WTC11 (cell line): ENCODE data around the gene TBCE. TPM values are rescaled to one million over a fixed set of nuclear protein-coding genes. Genes with fewer than 3 reads are reported as not detected.

Experiments
- ATAC-seq: fragments of 200-7000 bp; cut with Tn5 transposase; 2 replicates; pipeline ENCODE4 v1.10.0; 2021; ENCODE audit warnings: mild to moderate bottlenecking, moderate library complexity
- CTCF ChIA-PET: fragments of 300-600 bp; sonication (Branson Sonifier 250); formaldehyde crosslinking; loops from one replicate; lab custom pipeline; 2021; ENCODE audit warnings: antibody characterized with exemption; lab: Charles Lee
- POLR2A ChIA-PET: fragments of 350-600 bp; sonication (Branson Sonifier 250); formaldehyde crosslinking; loops from one replicate; lab custom pipeline; 2021; ENCODE audit warnings: antibody characterized with exemption; lab: Charles Lee
- DNase-seq: peaks from one replicate; pipeline ENCODE4 v3.0.0; 2021; ENCODE audit warnings: low spot score
- H3K27ac Mint-ChIP-seq: 2 replicates; pipeline ENCODE4 v1.8.0; 2021; ENCODE audit warnings: mixed read lengths
- H3K27me3 Mint-ChIP-seq: 2 replicates; pipeline ENCODE4 v1.8.0; 2021; ENCODE audit warnings: low read depth, mild to moderate bottlenecking, moderate library complexity, mixed read lengths
- H3K36me3 Mint-ChIP-seq: 2 replicates; pipeline ENCODE4 v1.8.0; 2021; ENCODE audit warnings: mixed read lengths
- H3K4me1 Mint-ChIP-seq: 2 replicates; pipeline ENCODE4 v1.8.0; 2022; ENCODE audit warnings: mixed read lengths
- H3K4me3 Mint-ChIP-seq: 2 replicates; pipeline ENCODE4 v1.8.0; 2021; ENCODE audit warnings: mild to moderate bottlenecking, moderate library complexity, mixed read lengths
- H3K9me3 Mint-ChIP-seq: 2 replicates; pipeline ENCODE4 v1.8.0; 2021; ENCODE audit warnings: mixed read lengths
- ATF1 ChIP-seq: sonication (generic); formaldehyde crosslinking; IDR thresholded peaks from 2 replicates; pipeline ENCODE4 v1.8.1; 2023; ENCODE audit warnings: mild to moderate bottlenecking, moderate library complexity, missing genetic modification reagents
- EMX1 ChIP-seq: fragments of 250-450 bp; sonication (Bioruptor Pico); IDR thresholded peaks from 2 replicates; pipeline ENCODE4 v1.8.0; 2021; ENCODE audit warnings: mild to moderate bottlenecking
- ETV6 ChIP-seq: sonication (generic); formaldehyde crosslinking; IDR thresholded peaks from 2 replicates; pipeline ENCODE4 v1.8.1; 2022; ENCODE audit warnings: mild to moderate bottlenecking, missing genetic modification reagents
- JAZF1 ChIP-seq: fragments of 250-450 bp; sonication (Bioruptor Pico); IDR thresholded peaks from 2 replicates; pipeline ENCODE4 v1.9.0; 2021; ENCODE audit warnings: moderate library complexity, mild to moderate bottlenecking, inconsistent platforms
- ZNF396 ChIP-seq: fragments of 250-450 bp; sonication (Bioruptor Pico); IDR thresholded peaks from 2 replicates; pipeline ENCODE4 v1.8.0; 2021; ENCODE audit warnings: mild to moderate bottlenecking, moderate library complexity, borderline replicate concordance
- total RNA-seq: library from RNA; stranded (reverse); gene quantifications from 3 replicates; pipeline ENCODE4 v1.2.3, GENCODE V29; 2021
- TF ChIP-seq, protein P1 (sequence below): sonication (generic); formaldehyde crosslinking; IDR thresholded peaks from 2 replicates; pipeline ENCODE4 v1.8.1; 2023; ENCODE audit warnings: mild to moderate bottlenecking, missing genetic modification reagents, borderline replicate concordance
- TF ChIP-seq, protein P2 (sequence below): fragments of 250-450 bp; sonication (Bioruptor Pico); IDR thresholded peaks from 2 replicates; pipeline ENCODE4 v1.9.0; 2021; ENCODE audit warnings: moderate library complexity, mild to moderate bottlenecking, inconsistent platforms, borderline replicate concordance
- TF ChIP-seq, protein P3 (sequence below): sonication (generic); formaldehyde crosslinking; conservative IDR thresholded peaks from 2 replicates; pipeline ENCODE4 v1.8.1; 2023; ENCODE audit warnings: mild to moderate bottlenecking, low read depth, missing genetic modification reagents, moderate library complexity
- TF ChIP-seq, protein P4 (sequence below): fragments of 250-450 bp; sonication (Bioruptor Pico); IDR thresholded peaks from 2 replicates; pipeline ENCODE4 v1.9.0; 2021; ENCODE audit warnings: mild to moderate bottlenecking
- TF ChIP-seq, protein P5 (sequence below): sonication (generic); formaldehyde crosslinking; IDR thresholded peaks from 2 replicates; pipeline ENCODE4 v1.8.0; 2023; ENCODE audit warnings: missing genetic modification reagents, mild to moderate bottlenecking, borderline replicate concordance
- TF ChIP-seq, protein P6 (sequence below): sonication (generic); formaldehyde crosslinking; IDR thresholded peaks from 2 replicates; pipeline ENCODE4 v1.8.1; 2022; ENCODE audit warnings: mild to moderate bottlenecking, missing genetic modification reagents, moderate library complexity, borderline replicate concordance

Gene TBCE
- total RNA-seq, 1 experiment from 2014 or later = 34.8 TPM

DNA sequence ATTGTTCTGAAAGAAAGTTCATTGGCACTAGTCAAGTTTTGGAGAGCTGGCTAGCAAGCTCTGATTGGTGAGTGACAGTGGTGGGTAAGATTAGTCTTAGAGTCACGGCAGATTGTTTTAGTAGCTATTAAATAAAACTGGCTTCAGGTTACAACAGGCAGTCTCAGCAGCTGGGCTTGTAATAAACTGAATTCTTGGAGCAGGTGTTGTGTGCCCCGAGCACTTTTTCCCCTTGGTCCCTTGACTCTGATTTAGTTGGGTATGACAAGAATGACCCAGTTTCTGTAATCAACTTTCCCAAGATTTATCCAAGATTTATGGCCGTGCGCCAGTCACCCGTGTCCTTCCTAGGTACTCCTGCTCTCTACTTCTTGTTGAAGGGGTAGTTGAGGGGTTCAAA is 40.2 kb downstream of the TBCE start (continued):
- TF ChIP-seq, protein P1, sequence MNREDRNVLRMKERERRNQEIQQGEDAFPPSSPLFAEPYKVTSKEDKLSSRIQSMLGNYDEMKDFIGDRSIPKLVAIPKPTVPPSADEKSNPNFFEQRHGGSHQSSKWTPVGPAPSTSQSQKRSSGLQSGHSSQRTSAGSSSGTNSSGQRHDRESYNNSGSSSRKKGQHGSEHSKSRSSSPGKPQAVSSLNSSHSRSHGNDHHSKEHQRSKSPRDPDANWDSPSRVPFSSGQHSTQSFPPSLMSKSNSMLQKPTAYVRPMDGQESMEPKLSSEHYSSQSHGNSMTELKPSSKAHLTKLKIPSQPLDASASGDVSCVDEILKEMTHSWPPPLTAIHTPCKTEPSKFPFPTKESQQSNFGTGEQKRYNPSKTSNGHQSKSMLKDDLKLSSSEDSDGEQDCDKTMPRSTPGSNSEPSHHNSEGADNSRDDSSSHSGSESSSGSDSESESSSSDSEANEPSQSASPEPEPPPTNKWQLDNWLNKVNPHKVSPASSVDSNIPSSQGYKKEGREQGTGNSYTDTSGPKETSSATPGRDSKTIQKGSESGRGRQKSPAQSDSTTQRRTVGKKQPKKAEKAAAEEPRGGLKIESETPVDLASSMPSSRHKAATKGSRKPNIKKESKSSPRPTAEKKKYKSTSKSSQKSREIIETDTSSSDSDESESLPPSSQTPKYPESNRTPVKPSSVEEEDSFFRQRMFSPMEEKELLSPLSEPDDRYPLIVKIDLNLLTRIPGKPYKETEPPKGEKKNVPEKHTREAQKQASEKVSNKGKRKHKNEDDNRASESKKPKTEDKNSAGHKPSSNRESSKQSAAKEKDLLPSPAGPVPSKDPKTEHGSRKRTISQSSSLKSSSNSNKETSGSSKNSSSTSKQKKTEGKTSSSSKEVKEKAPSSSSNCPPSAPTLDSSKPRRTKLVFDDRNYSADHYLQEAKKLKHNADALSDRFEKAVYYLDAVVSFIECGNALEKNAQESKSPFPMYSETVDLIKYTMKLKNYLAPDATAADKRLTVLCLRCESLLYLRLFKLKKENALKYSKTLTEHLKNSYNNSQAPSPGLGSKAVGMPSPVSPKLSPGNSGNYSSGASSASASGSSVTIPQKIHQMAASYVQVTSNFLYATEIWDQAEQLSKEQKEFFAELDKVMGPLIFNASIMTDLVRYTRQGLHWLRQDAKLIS (CRISPR knock-in tag) = no peak

DNA sequence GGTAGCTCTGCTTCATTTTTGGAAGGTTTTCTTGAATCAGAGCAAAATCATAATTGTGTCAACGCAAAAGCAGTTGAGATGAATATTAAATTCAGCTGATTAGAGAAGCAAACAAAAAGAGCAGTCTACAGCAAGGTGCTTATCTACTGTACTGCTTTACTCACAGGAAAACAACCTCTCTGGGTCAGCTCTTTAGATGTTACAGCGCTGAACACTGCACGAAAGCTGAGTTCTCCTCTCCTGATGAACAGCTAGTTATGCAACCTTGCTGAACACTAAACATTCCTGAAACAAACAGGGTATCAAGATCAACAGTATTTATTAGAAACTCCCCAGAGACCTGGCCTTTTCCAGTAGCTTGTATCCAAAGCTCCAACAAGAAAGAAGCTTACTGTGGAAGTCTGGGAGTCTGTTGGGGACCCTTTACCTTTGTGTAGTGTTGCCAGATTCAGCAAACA is 41.3 kb downstream of the TBCE start:
- ATAC-seq (no peak), DNase-seq (no peak)
- H3K4me1 Mint-ChIP-seq = peaks cover 4% of the 10 kb centered on the region
- no peaks in the 10 kb centered on the region for H3K27me3 Mint-ChIP-seq
- ChIA-PET POLR2A (no interaction called here), CTCF (interaction anchor here (1.1 kb wide), 2 partner anchors 8 to 44 kb away, joined by 3 to 4 read pairs; no protein-coding TSS in a partner anchor)
- H3K4me3 Mint-ChIP-seq = no peak overlapping the region
- H3K36me3 Mint-ChIP-seq = peaks cover 2% of the 10 kb centered on the region; the same call in 1 of the 2 replicates
- peak overlapping the region; percentile 29 for H3K27ac Mint-ChIP-seq
- TF ChIP-seq ZNF396 (CRISPR knock-in tag) (no peak), EMX1 (no peak), JAZF1 (no peak), ETV6 (CRISPR knock-in tag) (no peak), ATF1 (CRISPR knock-in tag) (no peak)
- TF ChIP-seq, protein P2, sequence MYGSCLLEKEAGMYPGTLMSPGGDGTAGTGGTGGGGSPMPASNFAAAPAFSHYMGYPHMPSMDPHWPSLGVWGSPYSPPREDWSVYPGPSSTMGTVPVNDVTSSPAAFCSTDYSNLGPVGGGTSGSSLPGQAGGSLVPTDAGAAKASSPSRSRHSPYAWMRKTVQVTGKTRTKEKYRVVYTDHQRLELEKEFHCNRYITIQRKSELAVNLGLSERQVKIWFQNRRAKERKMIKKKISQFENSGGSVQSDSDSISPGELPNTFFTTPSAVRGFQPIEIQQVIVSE (CRISPR knock-in tag) = no peak
- TF ChIP-seq, protein P3, sequence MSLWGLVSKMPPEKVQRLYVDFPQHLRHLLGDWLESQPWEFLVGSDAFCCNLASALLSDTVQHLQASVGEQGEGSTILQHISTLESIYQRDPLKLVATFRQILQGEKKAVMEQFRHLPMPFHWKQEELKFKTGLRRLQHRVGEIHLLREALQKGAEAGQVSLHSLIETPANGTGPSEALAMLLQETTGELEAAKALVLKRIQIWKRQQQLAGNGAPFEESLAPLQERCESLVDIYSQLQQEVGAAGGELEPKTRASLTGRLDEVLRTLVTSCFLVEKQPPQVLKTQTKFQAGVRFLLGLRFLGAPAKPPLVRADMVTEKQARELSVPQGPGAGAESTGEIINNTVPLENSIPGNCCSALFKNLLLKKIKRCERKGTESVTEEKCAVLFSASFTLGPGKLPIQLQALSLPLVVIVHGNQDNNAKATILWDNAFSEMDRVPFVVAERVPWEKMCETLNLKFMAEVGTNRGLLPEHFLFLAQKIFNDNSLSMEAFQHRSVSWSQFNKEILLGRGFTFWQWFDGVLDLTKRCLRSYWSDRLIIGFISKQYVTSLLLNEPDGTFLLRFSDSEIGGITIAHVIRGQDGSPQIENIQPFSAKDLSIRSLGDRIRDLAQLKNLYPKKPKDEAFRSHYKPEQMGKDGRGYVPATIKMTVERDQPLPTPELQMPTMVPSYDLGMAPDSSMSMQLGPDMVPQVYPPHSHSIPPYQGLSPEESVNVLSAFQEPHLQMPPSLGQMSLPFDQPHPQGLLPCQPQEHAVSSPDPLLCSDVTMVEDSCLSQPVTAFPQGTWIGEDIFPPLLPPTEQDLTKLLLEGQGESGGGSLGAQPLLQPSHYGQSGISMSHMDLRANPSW (CRISPR knock-in tag) = no peak
- TF ChIP-seq, protein P4, sequence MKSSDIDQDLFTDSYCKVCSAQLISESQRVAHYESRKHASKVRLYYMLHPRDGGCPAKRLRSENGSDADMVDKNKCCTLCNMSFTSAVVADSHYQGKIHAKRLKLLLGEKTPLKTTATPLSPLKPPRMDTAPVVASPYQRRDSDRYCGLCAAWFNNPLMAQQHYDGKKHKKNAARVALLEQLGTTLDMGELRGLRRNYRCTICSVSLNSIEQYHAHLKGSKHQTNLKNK = no peak
- TF ChIP-seq, protein P5, sequence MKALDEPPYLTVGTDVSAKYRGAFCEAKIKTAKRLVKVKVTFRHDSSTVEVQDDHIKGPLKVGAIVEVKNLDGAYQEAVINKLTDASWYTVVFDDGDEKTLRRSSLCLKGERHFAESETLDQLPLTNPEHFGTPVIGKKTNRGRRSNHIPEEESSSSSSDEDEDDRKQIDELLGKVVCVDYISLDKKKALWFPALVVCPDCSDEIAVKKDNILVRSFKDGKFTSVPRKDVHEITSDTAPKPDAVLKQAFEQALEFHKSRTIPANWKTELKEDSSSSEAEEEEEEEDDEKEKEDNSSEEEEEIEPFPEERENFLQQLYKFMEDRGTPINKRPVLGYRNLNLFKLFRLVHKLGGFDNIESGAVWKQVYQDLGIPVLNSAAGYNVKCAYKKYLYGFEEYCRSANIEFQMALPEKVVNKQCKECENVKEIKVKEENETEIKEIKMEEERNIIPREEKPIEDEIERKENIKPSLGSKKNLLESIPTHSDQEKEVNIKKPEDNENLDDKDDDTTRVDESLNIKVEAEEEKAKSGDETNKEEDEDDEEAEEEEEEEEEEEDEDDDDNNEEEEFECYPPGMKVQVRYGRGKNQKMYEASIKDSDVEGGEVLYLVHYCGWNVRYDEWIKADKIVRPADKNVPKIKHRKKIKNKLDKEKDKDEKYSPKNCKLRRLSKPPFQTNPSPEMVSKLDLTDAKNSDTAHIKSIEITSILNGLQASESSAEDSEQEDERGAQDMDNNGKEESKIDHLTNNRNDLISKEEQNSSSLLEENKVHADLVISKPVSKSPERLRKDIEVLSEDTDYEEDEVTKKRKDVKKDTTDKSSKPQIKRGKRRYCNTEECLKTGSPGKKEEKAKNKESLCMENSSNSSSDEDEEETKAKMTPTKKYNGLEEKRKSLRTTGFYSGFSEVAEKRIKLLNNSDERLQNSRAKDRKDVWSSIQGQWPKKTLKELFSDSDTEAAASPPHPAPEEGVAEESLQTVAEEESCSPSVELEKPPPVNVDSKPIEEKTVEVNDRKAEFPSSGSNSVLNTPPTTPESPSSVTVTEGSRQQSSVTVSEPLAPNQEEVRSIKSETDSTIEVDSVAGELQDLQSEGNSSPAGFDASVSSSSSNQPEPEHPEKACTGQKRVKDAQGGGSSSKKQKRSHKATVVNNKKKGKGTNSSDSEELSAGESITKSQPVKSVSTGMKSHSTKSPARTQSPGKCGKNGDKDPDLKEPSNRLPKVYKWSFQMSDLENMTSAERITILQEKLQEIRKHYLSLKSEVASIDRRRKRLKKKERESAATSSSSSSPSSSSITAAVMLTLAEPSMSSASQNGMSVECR = no peak
- TF ChIP-seq, protein P6, sequence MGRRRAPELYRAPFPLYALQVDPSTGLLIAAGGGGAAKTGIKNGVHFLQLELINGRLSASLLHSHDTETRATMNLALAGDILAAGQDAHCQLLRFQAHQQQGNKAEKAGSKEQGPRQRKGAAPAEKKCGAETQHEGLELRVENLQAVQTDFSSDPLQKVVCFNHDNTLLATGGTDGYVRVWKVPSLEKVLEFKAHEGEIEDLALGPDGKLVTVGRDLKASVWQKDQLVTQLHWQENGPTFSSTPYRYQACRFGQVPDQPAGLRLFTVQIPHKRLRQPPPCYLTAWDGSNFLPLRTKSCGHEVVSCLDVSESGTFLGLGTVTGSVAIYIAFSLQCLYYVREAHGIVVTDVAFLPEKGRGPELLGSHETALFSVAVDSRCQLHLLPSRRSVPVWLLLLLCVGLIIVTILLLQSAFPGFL = no peak
- 0 out of 2 replicates have a peak, but pooled peaks cover 4% of the 10 kb centered on the region for H3K9me3 Mint-ChIP-seq
